ENCODE results near the gene ADAM22.

DNA sequence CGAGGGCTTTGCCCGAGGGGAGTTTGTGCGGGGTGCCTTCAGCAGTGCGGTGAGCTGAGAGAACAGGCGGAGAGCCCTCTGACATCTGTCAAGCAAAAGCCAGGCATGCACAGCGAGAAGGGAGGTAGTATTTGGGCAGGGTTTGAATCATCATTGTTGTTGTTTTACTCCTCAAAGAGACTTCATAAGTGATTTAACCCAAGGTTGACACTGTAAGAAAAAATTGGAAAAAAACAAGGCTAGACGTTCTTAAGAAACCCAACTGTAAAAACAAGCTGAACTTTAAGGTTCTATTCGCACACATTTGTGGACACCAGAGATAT is 1.3 kb downstream of the ADAM22 start:
- TF ChIP-seq EZH2 (IDR thresholded peaks at IDR 0.05) (no peak), POLR2AphosphoS5 (IDR thresholded peaks at IDR 0.05; ENCODE audit: borderline replicate concordance, low read depth, low read length) (no peak), FOXP2 (optimal IDR thresholded peaks at IDR 0.05; ENCODE audit: control extremely low read depth, extremely low read length, insufficient read depth) (no peak)
